Muscle of back (tissue), 11 donors: Measurements from ENCODE around the gene HTRA3. TPM values are rescaled to one million over a fixed set of nuclear protein-coding genes. Genes with fewer than 3 reads are reported as not detected.
"Not testable (repeated sequence)": the region's sequence is repeated elsewhere in the genome, so short reads cannot be mapped to it uniquely, and the experiment has no call there.

Experiments used
- DNase-seq, 3 donors: peaks; one replicate each; pipeline versions ENCODE4 v3.0.0 to v3.0.0-alpha.2; 2013
- polyA plus RNA-seq, 10 donors: library from polyadenylated mRNA; unstranded; fragments of 120-200 nt; gene quantifications; one replicate each; pipeline ENCODE4 v1.2.1, GENCODE V29; 2013; ENCODE audit not compliant: insufficient read length in 10 of 10

HTRA3 gene
- polyA plus RNA-seq, 10 donors = 29.5 to 69.5 (median 51.7) TPM

- DNase-seq = peak; percentile 36 to 79 (median 52)
These were observed 72.1 kb downstream of the HTRA3 start for GRCh38 chr4:8341691-8342090.

GRCh38 chr4:8342651-8343261 lies 73.2 kb downstream of the HTRA3 start:
- no peak for DNase-seq

- DNase-seq = peak in 2 of 3 donors; percentile 47 to 83
These were observed 73.9 kb downstream of the HTRA3 start for GRCh38 chr4:8343262-8343966.

GRCh38 chr4:8343967-8344331 lies 74.4 kb downstream of the HTRA3 start:
- DNase-seq = no peak

GRCh38 chr4:8344377-8344776 lies 74.8 kb downstream of the HTRA3 start:
- no peak for DNase-seq

GRCh38 chr4:8345053-8345945 lies 75.7 kb downstream of the HTRA3 start:
- no peak for DNase-seq

- DNase-seq = no peak
These were observed 76.6 kb downstream of the HTRA3 start for GRCh38 chr4:8345946-8346814.

GRCh38 chr4:8346838-8347605 lies 77.5 kb downstream of the HTRA3 start:
- DNase-seq = no peak

GRCh38 chr4:8347660-8348059 lies 78.1 kb downstream of the HTRA3 start:
- no peak for DNase-seq

- DNase-seq = no peak
These were observed 78.5 kb downstream of the HTRA3 start for GRCh38 chr4:8348071-8348470.

GRCh38 chr4:8349236-8349635 lies 79.7 kb downstream of the HTRA3 start:
- DNase-seq = not testable (repeated sequence)

- peak in 1 of 3 donors; percentile 40 for DNase-seq
These were observed 80.2 kb downstream of the HTRA3 start for GRCh38 chr4:8349664-8350236.

- DNase-seq = no peak
These were observed 80.8 kb downstream of the HTRA3 start for GRCh38 chr4:8350352-8350751.

- no peak for DNase-seq
These were observed 81.4 kb downstream of the HTRA3 start for GRCh38 chr4:8350841-8351461.

GRCh38 chr4:8351931-8352367 lies 82.4 kb downstream of the HTRA3 start:
- DNase-seq = peak in 1 of 3 donors; percentile 56

GRCh38 chr4:8352368-8353157 lies 83.0 kb downstream of the HTRA3 start:
- DNase-seq = no peak

GRCh38 chr4:8353158-8353669 lies 83.7 kb downstream of the HTRA3 start:
- DNase-seq = no peak

- no peak for DNase-seq
These were observed 84.4 kb downstream of the HTRA3 start for GRCh38 chr4:8353912-8354453.
